ENCODE results near the gene MEIOB. TPM values are rescaled to one million over a fixed set of nuclear protein-coding genes. Genes with fewer than 3 reads are reported as not detected.

MEIOB gene
- total RNA-seq, 1 donor from 2014 or later: 2.4 TPM

DNA sequence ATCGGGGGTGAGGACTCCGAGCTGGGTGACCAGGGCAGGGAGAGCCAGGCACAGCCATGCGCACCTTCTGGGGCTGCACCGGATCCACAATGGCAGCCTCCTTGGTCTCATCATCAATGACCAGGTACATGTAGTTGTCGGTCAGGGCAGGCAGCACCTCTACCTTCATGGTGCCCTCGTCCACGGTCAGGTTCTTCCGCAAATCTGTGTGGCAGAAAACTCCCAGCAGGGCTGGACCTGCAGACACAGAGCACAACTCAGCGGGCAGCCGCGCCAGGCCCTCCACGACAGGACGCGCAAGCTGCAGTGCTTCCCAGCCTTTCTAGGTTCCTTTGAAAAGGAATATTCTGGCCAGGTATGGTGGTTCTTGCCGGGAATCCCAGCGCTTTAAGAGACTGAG is 49.2 kb downstream of the MEIOB start:
- H3K9me3 Mint-ChIP-seq (ENCODE audit: unreplicated experiment): peaks cover 9% of the 10 kb centered on the region
- no peak overlapping the region for H3K27ac Mint-ChIP-seq (ENCODE audit: unreplicated experiment)
- H3K4me3 Mint-ChIP-seq (ENCODE audit: unreplicated experiment): no peak overlapping the region
- TF ChIP-seq, protein P1, sequence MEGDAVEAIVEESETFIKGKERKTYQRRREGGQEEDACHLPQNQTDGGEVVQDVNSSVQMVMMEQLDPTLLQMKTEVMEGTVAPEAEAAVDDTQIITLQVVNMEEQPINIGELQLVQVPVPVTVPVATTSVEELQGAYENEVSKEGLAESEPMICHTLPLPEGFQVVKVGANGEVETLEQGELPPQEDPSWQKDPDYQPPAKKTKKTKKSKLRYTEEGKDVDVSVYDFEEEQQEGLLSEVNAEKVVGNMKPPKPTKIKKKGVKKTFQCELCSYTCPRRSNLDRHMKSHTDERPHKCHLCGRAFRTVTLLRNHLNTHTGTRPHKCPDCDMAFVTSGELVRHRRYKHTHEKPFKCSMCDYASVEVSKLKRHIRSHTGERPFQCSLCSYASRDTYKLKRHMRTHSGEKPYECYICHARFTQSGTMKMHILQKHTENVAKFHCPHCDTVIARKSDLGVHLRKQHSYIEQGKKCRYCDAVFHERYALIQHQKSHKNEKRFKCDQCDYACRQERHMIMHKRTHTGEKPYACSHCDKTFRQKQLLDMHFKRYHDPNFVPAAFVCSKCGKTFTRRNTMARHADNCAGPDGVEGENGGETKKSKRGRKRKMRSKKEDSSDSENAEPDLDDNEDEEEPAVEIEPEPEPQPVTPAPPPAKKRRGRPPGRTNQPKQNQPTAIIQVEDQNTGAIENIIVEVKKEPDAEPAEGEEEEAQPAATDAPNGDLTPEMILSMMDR (IDR thresholded peaks at IDR 0.05; ENCODE audit: partially characterized antibody, unreplicated experiment): no peak
- H3K27me3 Mint-ChIP-seq (ENCODE audit: unreplicated experiment): peaks cover 2% of the 10 kb centered on the region
- peaks cover 11% of the 10 kb centered on the region for H3K4me1 Mint-ChIP-seq (ENCODE audit: low read depth, unreplicated experiment)
- H3K36me3 Mint-ChIP-seq (ENCODE audit: unreplicated experiment): no peaks in the 10 kb centered on the region
- DNase-seq: no peak

DNA sequence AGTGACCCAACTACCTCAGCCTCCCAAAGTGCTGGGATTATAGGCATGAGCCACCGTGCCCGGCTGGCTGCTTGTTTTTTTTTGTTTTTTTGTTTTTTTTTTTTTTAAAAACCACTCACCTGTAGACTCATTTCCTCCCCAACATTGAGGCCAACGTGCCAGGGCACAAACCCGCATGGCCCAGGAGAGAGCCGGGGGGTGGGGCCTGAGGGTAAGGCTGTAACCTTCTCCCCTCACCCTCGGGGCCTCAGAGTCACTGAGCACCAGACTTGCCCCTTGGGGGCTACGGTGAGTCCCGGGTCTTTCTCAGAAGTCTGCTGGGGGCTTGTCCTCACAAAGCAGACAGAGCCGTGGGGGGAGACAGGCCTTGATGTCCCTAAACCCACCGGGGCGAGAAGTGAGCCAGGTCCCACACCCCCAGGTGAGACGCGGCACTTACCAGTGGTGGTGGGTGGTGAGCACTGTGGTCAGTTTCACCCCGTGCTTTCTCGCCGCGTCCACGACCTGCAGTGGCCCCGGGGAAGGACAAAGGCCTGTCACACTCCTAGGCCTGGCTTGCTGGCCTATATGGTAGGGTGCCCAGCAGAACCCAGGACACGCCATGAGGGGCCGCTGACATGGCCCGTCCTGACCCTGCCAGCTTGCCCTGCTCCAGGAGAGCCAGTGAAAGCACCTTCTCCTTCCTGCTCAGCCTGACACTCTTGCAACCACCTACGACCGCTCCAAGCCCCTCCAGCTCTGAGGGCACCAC is 49.9 kb downstream of the MEIOB start:
- peaks cover 3% of the 10 kb centered on the region for H3K27me3 Mint-ChIP-seq (ENCODE audit: unreplicated experiment)
- TF ChIP-seq, protein P1 (IDR thresholded peaks at IDR 0.05; ENCODE audit: partially characterized antibody, unreplicated experiment): no peak
- H3K4me1 Mint-ChIP-seq (ENCODE audit: low read depth, unreplicated experiment): peaks cover 7% of the 10 kb centered on the region
- H3K27ac Mint-ChIP-seq (ENCODE audit: unreplicated experiment): no peak overlapping the region
- peaks cover 3% of the 10 kb centered on the region for H3K9me3 Mint-ChIP-seq (ENCODE audit: unreplicated experiment)
- no peaks in the 10 kb centered on the region for H3K36me3 Mint-ChIP-seq (ENCODE audit: unreplicated experiment)
- no peak for DNase-seq
- no peak overlapping the region for H3K4me3 Mint-ChIP-seq (ENCODE audit: unreplicated experiment)

DNA sequence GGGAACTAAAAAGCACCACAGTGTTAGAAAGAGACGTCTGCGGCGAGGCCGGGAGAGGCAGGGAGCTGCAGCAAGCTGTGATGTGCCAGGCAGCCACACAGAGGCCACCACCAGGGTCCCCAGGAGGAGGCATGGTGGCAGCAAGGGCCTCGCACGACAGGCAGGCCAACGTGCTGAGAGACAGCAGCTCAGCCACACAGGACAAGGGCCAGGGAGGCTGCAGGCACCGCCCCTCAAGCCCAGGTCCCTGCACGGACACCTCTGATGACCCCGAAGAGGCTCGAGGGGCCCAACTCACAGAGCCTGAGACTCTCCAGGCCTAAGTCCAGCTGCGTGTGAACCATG is 51.0 kb downstream of the MEIOB start:
- H3K9me3 Mint-ChIP-seq (ENCODE audit: unreplicated experiment): peaks cover 2% of the 10 kb centered on the region
- TF ChIP-seq, protein P1 (IDR thresholded peaks at IDR 0.05; ENCODE audit: partially characterized antibody, unreplicated experiment): no peak
- DNase-seq: no peak
- H3K4me1 Mint-ChIP-seq (ENCODE audit: low read depth, unreplicated experiment): peaks cover 7% of the 10 kb centered on the region
- no peak overlapping the region for H3K4me3 Mint-ChIP-seq (ENCODE audit: unreplicated experiment)
- H3K27me3 Mint-ChIP-seq (ENCODE audit: unreplicated experiment): peaks cover 3% of the 10 kb centered on the region
- no peaks in the 10 kb centered on the region for H3K36me3 Mint-ChIP-seq (ENCODE audit: unreplicated experiment)
- H3K27ac Mint-ChIP-seq (ENCODE audit: unreplicated experiment): no peak overlapping the region

DNA sequence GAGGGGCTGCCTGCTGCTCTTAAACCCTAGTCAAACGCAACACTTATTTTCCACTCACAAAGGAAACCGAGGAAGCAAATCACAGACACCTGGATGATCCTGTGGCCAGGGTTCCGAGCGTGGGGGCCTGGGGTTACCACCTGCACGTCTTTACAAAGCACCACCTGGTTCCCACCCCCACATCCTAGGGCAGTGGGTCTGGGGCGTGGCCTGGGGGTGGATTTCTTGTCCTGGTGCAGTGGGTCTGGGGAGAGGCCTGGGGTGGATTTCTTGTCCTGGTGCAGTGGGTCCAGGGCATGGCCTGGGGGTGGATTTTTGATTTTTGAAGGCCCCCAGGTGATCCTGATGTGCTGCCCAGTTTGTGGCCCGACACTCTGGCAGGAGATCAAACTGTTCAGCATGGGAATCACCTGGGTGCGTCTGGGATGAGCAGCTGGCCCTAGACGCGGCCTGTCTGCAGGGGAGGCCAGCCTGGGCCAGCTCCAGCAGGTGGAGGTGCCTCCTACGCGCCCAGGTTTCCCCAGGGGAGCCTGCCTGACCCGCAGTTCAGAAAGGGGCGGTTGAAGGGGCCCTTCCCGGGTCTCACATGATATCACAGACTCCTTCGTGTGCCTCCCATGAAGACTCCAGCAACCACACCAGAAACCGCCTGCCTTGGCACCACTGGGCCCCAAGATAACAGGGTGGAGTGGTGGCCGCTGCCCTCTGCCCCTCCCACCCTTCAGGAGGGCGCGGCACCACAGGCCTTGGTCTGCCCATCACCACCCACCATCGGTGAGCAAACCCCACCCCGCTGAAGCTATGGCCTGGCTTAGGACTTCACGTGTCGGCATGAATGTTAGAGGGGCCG is 51.6 kb downstream of the MEIOB start:
- no peaks in the 10 kb centered on the region for H3K36me3 Mint-ChIP-seq (ENCODE audit: unreplicated experiment)
- no peak for DNase-seq
- H3K4me1 Mint-ChIP-seq (ENCODE audit: low read depth, unreplicated experiment): peaks cover 7% of the 10 kb centered on the region

More for the DNA sequence above, 51.6 kb downstream of the MEIOB start:
- Mint-ChIP-seq H3K27me3 (ENCODE audit: unreplicated experiment) (peaks cover 3% of the 10 kb centered on the region), H3K27ac (ENCODE audit: unreplicated experiment) (peak overlapping the region; percentile 22), H3K4me3 (ENCODE audit: unreplicated experiment) (no peak overlapping the region), H3K9me3 (ENCODE audit: unreplicated experiment) (peaks cover 1% of the 10 kb centered on the region)
- TF ChIP-seq, protein P1 (IDR thresholded peaks at IDR 0.05; ENCODE audit: partially characterized antibody, unreplicated experiment): no peak
